ENCODE measurements around the gene KDM4C. TPM values are rescaled to one million over a fixed set of nuclear protein-coding genes. Genes with fewer than 3 reads are reported as not detected.

KDM4C gene
- total RNA-seq, 1 donor from 2014 or later, result 18.2 TPM

- H3K27me3 Mint-ChIP-seq (ENCODE audit: low read depth, unreplicated experiment), result no peaks in the 10 kb centered on the region
- H3K79me2 ChIP-seq (ENCODE audit: insufficient read depth, low read length), result peaks cover 22% of the 10 kb centered on the region
Observed at GRCh38 chr9:6790866-6791265, 33.1 kb downstream of the KDM4C start.

GRCh38 chr9:6793203-6793602 lies 35.4 kb downstream of the KDM4C start:
- peaks cover 17% of the 10 kb centered on the region for H3K79me2 ChIP-seq (ENCODE audit: insufficient read depth, low read length)
- TF ChIP-seq CTCF (IDR thresholded peaks at IDR 0.05; ENCODE audit: insufficient read depth, low read depth, low read length) (no peak), EZH2 (IDR thresholded peaks at IDR 0.05; ENCODE audit: insufficient read depth, low read length) (no peak)
- peaks cover 7% of the 10 kb centered on the region for H3K4me1 ChIP-seq (ENCODE audit: insufficient read depth, low read length)
- Mint-ChIP-seq H3K9me3 (ENCODE audit: unreplicated experiment) (no peaks in the 10 kb centered on the region), H3K4me1 (ENCODE audit: low read depth, unreplicated experiment) (peaks cover 7% of the 10 kb centered on the region), H3K4me3 (ENCODE audit: unreplicated experiment) (no peak overlapping the region), H3K36me3 (ENCODE audit: low read depth, unreplicated experiment) (peaks cover 9% of the 10 kb centered on the region), H3K27me3 (ENCODE audit: low read depth, unreplicated experiment) (no peaks in the 10 kb centered on the region), H3K27ac (ENCODE audit: unreplicated experiment) (no peak overlapping the region)
- no peak overlapping the region for H2AFZ ChIP-seq (ENCODE audit: low read depth, low read length)
- FAIRE-seq, result no peak
- no peak for DNase-seq (ENCODE audit: low read depth)
- H4K20me1 ChIP-seq (ENCODE audit: insufficient read depth, low read length), result peaks cover 3% of the 10 kb centered on the region
- no peak overlapping the region for H3K27ac ChIP-seq (ENCODE audit: low read depth, low read length)
- no peaks in the 10 kb centered on the region for H3K9me3 ChIP-seq (ENCODE audit: insufficient read depth, low read depth, low read length)
- no peak overlapping the region for H3K4me2 ChIP-seq (ENCODE audit: low read length)
- H3K9ac ChIP-seq (ENCODE audit: low read length), result no peak overlapping the region
- H3K36me3 ChIP-seq (ENCODE audit: insufficient read depth, low read length), result no peaks in the 10 kb centered on the region
- H3K4me3 ChIP-seq (ENCODE audit: insufficient read depth, low read depth, low read length), result no peak overlapping the region
- no peaks in the 10 kb centered on the region for H3K27me3 ChIP-seq (ENCODE audit: insufficient read depth, low read length)

More at GRCh38 chr9:6790866-6791265, 33.1 kb downstream of the KDM4C start:
- peaks cover 15% of the 10 kb centered on the region for H3K4me1 ChIP-seq (ENCODE audit: insufficient read depth, low read length)
- H3K4me2 ChIP-seq (ENCODE audit: low read length), result no peak overlapping the region
- no peaks in the 10 kb centered on the region for H3K27me3 ChIP-seq (ENCODE audit: insufficient read depth, low read length)
- DNase-seq (ENCODE audit: low read depth) (no peak), FAIRE-seq (no peak)
- H3K4me3 Mint-ChIP-seq (ENCODE audit: unreplicated experiment), result no peak overlapping the region
- no peak overlapping the region for H2AFZ ChIP-seq (ENCODE audit: low read depth, low read length)
- H3K27ac ChIP-seq (ENCODE audit: low read depth, low read length), result no peak overlapping the region
- H3K4me3 ChIP-seq (ENCODE audit: insufficient read depth, low read depth, low read length), result no peak overlapping the region
- no peaks in the 10 kb centered on the region for H3K9me3 Mint-ChIP-seq (ENCODE audit: unreplicated experiment)
- H3K9ac ChIP-seq (ENCODE audit: low read length), result no peak overlapping the region
- H3K27ac Mint-ChIP-seq (ENCODE audit: unreplicated experiment), result no peak overlapping the region
- H3K36me3 ChIP-seq (ENCODE audit: insufficient read depth, low read length), result no peaks in the 10 kb centered on the region
- H3K4me1 Mint-ChIP-seq (ENCODE audit: low read depth, unreplicated experiment), result peaks cover 14% of the 10 kb centered on the region
- H3K9me3 ChIP-seq (ENCODE audit: insufficient read depth, low read depth, low read length), result no peaks in the 10 kb centered on the region
- peaks cover 3% of the 10 kb centered on the region for H4K20me1 ChIP-seq (ENCODE audit: insufficient read depth, low read length)
- peaks cover 9% of the 10 kb centered on the region for H3K36me3 Mint-ChIP-seq (ENCODE audit: low read depth, unreplicated experiment)
- TF ChIP-seq CTCF (IDR thresholded peaks at IDR 0.05; ENCODE audit: insufficient read depth, low read depth, low read length), result no peak
- TF ChIP-seq EZH2 (IDR thresholded peaks at IDR 0.05; ENCODE audit: insufficient read depth, low read length), result no peak

DNA sequence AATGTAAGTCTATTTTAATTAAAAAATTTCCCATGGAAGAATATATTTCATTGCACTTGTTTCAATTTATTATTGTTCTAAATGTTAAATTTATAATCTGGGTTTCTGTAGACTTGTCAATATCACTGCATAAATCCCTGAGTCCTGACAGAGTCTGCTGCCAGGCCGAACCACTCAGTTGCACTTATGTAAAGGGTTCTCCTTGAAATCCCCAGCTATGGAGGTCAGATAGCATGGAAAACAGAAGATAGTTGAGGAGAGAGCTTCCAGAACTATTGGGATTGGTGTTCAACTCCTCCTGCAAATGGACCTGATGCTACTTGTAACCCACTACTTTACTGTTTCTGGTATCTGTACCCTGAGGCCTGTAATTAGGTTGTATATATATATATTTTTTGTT lies 37.2 kb downstream of the KDM4C start:
- H3K9me3 ChIP-seq (ENCODE audit: insufficient read depth, low read depth, low read length), result no peaks in the 10 kb centered on the region
- no peak overlapping the region for H2AFZ ChIP-seq (ENCODE audit: low read depth, low read length)
- no peaks in the 10 kb centered on the region for H3K4me1 Mint-ChIP-seq (ENCODE audit: low read depth, unreplicated experiment)
- peaks cover 13% of the 10 kb centered on the region for H3K36me3 Mint-ChIP-seq (ENCODE audit: low read depth, unreplicated experiment)
- no peaks in the 10 kb centered on the region for H3K27me3 Mint-ChIP-seq (ENCODE audit: low read depth, unreplicated experiment)
- H3K27me3 ChIP-seq (ENCODE audit: insufficient read depth, low read length), result no peaks in the 10 kb centered on the region
- peaks cover 3% of the 10 kb centered on the region for H4K20me1 ChIP-seq (ENCODE audit: insufficient read depth, low read length)
- H3K4me2 ChIP-seq (ENCODE audit: low read length), result no peak overlapping the region
- H3K79me2 ChIP-seq (ENCODE audit: insufficient read depth, low read length), result peaks cover 7% of the 10 kb centered on the region
- no peak overlapping the region for H3K4me3 Mint-ChIP-seq (ENCODE audit: unreplicated experiment)
- no peak overlapping the region for H3K9ac ChIP-seq (ENCODE audit: low read length)
- H3K4me1 ChIP-seq (ENCODE audit: insufficient read depth, low read length), result no peaks in the 10 kb centered on the region
- TF ChIP-seq CTCF (IDR thresholded peaks at IDR 0.05; ENCODE audit: insufficient read depth, low read depth, low read length) (no peak), EZH2 (IDR thresholded peaks at IDR 0.05; ENCODE audit: insufficient read depth, low read length) (no peak)
- H3K36me3 ChIP-seq (ENCODE audit: insufficient read depth, low read length), result no peaks in the 10 kb centered on the region
- FAIRE-seq (no peak), DNase-seq (ENCODE audit: low read depth) (no peak)
- no peak overlapping the region for H3K27ac Mint-ChIP-seq (ENCODE audit: unreplicated experiment)
- H3K9me3 Mint-ChIP-seq (ENCODE audit: unreplicated experiment), result no peaks in the 10 kb centered on the region
- H3K27ac ChIP-seq (ENCODE audit: low read depth, low read length), result no peak overlapping the region
- no peak overlapping the region for H3K4me3 ChIP-seq (ENCODE audit: insufficient read depth, low read depth, low read length)
